Right atrium auricular region (tissue), 2 donors: ENCODE results near the gene GPAT3. TPM values are rescaled to one million over a fixed set of nuclear protein-coding genes. Genes with fewer than 3 reads are reported as not detected.
A peak's percentile ranks its signal among the peaks of the same experiment; 100 is the strongest.
"Not testable (repeated sequence)": the region's sequence is repeated elsewhere in the genome, so short reads cannot be mapped to it uniquely, and the experiment has no call there.

Experiments
- DNase-seq: peaks from one replicate; pipeline ENCODE4 v3.0.0-alpha.2; 2019; ENCODE audit warnings: low spot score
- H3K27ac ChIP-seq, 2 donors: fragments of 200-600 bp; sonication (generic); 1 replicate in 1 of 2; 2 replicates in 1 of 2; pipeline ENCODE4 v1.5.1; 2016 to 2019
- H3K27me3 ChIP-seq, 2 donors: fragments of 200-600 bp; sonication (generic); one replicate each; pipeline versions ENCODE4 v1.5.1 to v1.6.0; 2017 to 2019
- H3K36me3 ChIP-seq: fragments of 200-600 bp; sonication (generic); one replicate; pipeline ENCODE4 v1.5.1; 2016
- H3K4me1 ChIP-seq, 2 donors: fragments of 200-600 bp; sonication (generic); one replicate each; pipeline versions ENCODE4 v1.5.1 to v1.6.0; 2017 to 2019
- H3K4me3 ChIP-seq, 2 donors: fragments of 200-600 bp; sonication (generic); 1 replicate in 1 of 2; 2 replicates in 1 of 2; pipeline ENCODE4 v1.5.1; 2017 to 2019; ENCODE audit warnings: mild to moderate bottlenecking in 1 of 2, moderate library complexity in 1 of 2
- H3K9me3 ChIP-seq, 2 donors: fragments of 200-600 bp; sonication (generic); one replicate each; pipeline ENCODE4 v1.5.1; 2019
- total RNA-seq, 2 donors: library from RNA; depleted of rRNA; stranded (reverse); fragments of >200 nt; gene quantifications; one replicate each; pipeline ENCODE4 v1.1.0, GENCODE V29; 2016
- TF ChIP-seq, protein P1 (sequence below), 2 donors: fragments of 200-600 bp; sonication (generic); IDR thresholded peaks; one replicate each; pipeline ENCODE4 v1.5.1; 2019; ENCODE audit warnings: antibody characterized with exemption in 2 of 2

GPAT3 gene
- total RNA-seq, 2 donors from 2014 or later = 27.7 to 32.5 TPM

DNA sequence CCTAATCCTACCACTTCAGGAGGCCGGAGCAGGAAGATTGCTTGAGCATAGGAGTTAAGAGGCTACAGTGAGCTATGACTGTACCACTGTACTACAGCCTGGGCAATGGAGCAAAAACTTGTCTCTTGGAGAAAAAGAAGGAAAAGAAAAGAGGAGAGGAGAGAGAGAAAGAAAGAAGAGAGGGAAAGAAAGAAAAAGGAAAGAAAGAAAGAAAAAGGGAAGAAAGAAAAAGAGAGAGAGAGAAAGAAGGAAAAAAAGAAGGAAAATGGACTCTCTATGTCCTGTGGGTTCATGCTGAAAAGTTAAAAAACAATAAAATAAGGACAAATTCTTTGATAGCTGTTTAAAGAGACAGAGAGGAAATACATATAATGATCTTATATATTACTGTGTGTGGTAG, 37.7 kb upstream of the GPAT3 start:
- TF ChIP-seq, protein P1, sequence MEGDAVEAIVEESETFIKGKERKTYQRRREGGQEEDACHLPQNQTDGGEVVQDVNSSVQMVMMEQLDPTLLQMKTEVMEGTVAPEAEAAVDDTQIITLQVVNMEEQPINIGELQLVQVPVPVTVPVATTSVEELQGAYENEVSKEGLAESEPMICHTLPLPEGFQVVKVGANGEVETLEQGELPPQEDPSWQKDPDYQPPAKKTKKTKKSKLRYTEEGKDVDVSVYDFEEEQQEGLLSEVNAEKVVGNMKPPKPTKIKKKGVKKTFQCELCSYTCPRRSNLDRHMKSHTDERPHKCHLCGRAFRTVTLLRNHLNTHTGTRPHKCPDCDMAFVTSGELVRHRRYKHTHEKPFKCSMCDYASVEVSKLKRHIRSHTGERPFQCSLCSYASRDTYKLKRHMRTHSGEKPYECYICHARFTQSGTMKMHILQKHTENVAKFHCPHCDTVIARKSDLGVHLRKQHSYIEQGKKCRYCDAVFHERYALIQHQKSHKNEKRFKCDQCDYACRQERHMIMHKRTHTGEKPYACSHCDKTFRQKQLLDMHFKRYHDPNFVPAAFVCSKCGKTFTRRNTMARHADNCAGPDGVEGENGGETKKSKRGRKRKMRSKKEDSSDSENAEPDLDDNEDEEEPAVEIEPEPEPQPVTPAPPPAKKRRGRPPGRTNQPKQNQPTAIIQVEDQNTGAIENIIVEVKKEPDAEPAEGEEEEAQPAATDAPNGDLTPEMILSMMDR (IDR thresholded peaks at IDR 0.05) = no peak
- no peak overlapping the region for H3K27ac ChIP-seq

DNA sequence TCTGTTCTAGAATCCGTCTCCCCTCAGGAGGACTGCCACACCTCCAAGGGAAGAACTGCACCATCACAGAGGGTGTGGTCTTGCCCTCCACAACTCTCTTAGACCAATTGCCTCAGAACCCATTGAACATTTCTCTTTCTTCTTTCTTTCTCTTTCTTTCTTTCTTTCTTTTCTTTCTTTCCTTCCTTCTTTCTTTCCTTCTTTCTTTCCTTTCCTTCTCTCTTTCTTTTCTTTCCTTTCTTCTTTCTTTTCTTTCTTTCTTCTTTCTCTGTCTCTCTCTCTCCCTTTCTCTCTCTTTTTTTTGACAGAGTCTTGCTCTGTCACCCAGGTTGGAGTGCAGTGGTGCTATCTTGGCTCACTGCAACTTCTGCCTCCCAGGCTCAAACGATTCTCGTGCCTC, 34.2 kb upstream of the GPAT3 start:
- not testable (repeated sequence) for H3K9me3 ChIP-seq, H3K27me3 ChIP-seq, DNase-seq, H3K4me3 ChIP-seq, H3K36me3 ChIP-seq, H3K4me1 ChIP-seq, H3K27ac ChIP-seq

More for the DNA sequence above, 37.7 kb upstream of the GPAT3 start:
- Histone ChIP-seq H3K36me3 (no peaks in the 10 kb centered on the region), H3K27me3 (no peaks in the 10 kb centered on the region), H3K4me1 (no peaks in the 10 kb centered on the region), H3K9me3 (no peaks in the 10 kb centered on the region), H3K4me3 (no peak overlapping the region)
- DNase-seq = no peak

DNA sequence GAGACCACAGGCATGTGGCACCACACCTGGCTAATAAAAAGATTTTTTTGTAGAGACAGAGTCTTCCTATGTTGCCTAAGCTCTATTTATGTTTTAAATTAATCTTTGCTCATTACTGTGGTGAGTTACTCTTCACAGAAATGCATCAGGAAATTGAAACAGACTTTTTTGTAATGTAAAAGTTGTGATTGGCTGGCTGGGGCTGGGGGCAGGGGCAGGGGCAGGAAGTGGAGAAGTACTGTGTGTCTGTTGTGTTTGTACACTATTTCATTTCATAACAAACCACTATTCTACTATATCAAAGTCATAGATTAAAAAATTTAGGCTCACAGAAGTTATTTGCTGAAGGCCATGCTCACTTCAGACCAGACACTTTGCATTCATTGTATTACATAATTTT, 31.9 kb upstream of the GPAT3 start:
- TF ChIP-seq, protein P1 (IDR thresholded peaks at IDR 0.05) = no peak
- H3K36me3 ChIP-seq = no peaks in the 10 kb centered on the region
- no peaks in the 10 kb centered on the region for H3K27me3 ChIP-seq
- no peaks in the 10 kb centered on the region for H3K9me3 ChIP-seq
- H3K4me1 ChIP-seq = no peaks in the 10 kb centered on the region
- H3K4me3 ChIP-seq = no peak overlapping the region
- no peak for DNase-seq
- no peak overlapping the region for H3K27ac ChIP-seq

DNA sequence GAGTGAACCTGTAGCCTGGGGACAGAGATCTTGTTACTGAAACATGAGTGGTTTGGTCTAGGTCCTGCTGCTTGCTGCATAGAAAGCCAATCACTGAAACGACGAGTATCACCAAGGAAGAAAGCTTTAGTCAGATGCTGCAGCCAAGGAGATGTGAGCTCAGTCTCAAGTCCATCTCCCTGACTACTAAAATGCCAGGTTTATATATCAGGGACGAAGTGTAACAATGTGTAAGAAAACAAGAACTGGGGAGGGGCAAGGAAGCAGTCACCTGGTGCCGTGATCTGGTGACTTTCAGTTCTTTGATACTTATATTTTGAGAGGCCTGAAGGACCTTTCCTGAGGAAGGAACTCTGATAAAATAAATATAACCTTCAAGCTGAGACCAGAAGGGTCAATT, 31.4 kb upstream of the GPAT3 start:
- Histone ChIP-seq H3K4me1 (no peaks in the 10 kb centered on the region), H3K27ac (no peak overlapping the region), H3K36me3 (no peaks in the 10 kb centered on the region), H3K27me3 (no peaks in the 10 kb centered on the region), H3K9me3 (no peaks in the 10 kb centered on the region), H3K4me3 (no peak overlapping the region)
- TF ChIP-seq, protein P1 (IDR thresholded peaks at IDR 0.05) = no peak
- no peak for DNase-seq

DNA sequence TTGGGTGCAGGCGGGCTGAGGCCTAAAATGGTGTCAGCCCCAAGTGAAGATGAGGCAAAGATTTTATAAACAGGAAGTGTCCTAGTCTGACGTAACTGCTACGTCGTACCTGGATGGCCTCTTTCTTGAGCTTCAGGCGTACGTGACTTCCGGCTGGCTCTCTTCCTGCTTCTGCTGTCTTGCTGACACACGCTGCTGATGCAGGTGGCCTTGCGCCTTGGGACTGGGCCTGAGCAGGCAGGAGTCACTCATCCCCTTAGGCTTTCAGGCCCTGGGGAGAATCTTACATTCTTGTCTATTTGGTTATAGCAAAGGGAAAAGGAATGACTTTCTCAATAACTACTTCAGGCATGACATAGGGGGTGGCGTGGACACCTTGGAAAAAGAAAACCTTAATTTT, 30.9 kb upstream of the GPAT3 start:
- no peaks in the 10 kb centered on the region for H3K9me3 ChIP-seq
- no peak for DNase-seq
- H3K27me3 ChIP-seq = no peaks in the 10 kb centered on the region
- H3K36me3 ChIP-seq = no peaks in the 10 kb centered on the region
- H3K27ac ChIP-seq = no peak overlapping the region
- H3K4me3 ChIP-seq = no peak overlapping the region
- TF ChIP-seq, protein P1 (IDR thresholded peaks at IDR 0.05) = no peak
- no peaks in the 10 kb centered on the region for H3K4me1 ChIP-seq

DNA sequence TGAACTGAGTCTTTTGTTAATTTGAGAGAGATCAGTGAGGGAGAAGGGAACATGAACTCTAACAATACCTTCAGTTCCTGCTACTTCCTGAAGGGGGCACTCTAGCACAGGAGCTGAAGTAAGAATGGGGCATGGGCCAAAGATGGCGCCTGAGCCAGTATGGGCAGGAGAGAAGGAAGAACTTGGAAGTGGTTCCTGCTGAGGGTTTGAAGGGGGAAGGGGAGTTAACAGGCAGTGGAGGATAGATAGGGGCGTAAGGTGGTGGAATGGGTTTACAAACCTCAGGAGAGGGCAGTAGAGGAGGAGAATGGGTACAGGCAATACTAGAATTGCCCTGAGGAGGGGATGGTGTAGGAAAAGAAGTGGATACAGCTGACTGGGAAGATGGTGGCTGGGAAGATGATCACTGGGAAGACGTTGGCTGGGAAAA, 26.7 kb upstream of the GPAT3 start:
- H3K36me3 ChIP-seq, H3K4me1 ChIP-seq, H3K9me3 ChIP-seq, H3K27ac ChIP-seq, H3K27me3 ChIP-seq, H3K4me3 ChIP-seq: not testable (repeated sequence)
- DNase-seq = peak; percentile 71
- TF ChIP-seq, protein P1 (IDR thresholded peaks at IDR 0.05) = peak; percentile 54 to 79
